GM18520 (cell line): ENCODE results near the gene DNASE2.

Experiments used
- ATAC-seq: cut with Tn5 transposase; IDR thresholded peaks from one replicate; pipeline ENCODE4 v1.9.1; 2021; ENCODE audit not compliant: unreplicated experiment

Gene DNASE2

GRCh38 chr19:12886969-12887747 is 5.9 kb upstream of the DNASE2 start, which contains the start of gene KLF1:
KLF1 (minus strand) TSS chr19:12887201; CDS start chr19:12887140, 61 bp downstream.
- ATAC-seq, result no peak

- no peak for ATAC-seq
These were observed 5.4 kb upstream of the DNASE2 start for GRCh38 chr19:12886651-12886968.

GRCh38 chr19:12885749-12886650 is 4.8 kb upstream of the DNASE2 start:
- no peak for ATAC-seq

- no peak for ATAC-seq
These were observed 3.9 kb upstream of the DNASE2 start for GRCh38 chr19:12884926-12885748.

GRCh38 chr19:12884627-12884925 is 3.3 kb upstream of the DNASE2 start:
- no peak for ATAC-seq

GRCh38 chr19:12884202-12884601 is 3.0 kb upstream of the DNASE2 start:
- no peak for ATAC-seq

GRCh38 chr19:12882589-12882988 is 1.3 kb upstream of the DNASE2 start:
- no peak for ATAC-seq

GRCh38 chr19:12880551-12881171 is 588 bp downstream of the DNASE2 start:
- ATAC-seq, result no peak

- ATAC-seq, result no peak
These were observed 6.2 kb downstream of the DNASE2 start for GRCh38 chr19:12875086-12875485.

GRCh38 chr19:12873891-12874745 is 7.1 kb downstream of the DNASE2 start:
- ATAC-seq, result no peak

- no peak for ATAC-seq
These were observed 8.0 kb downstream of the DNASE2 start for GRCh38 chr19:12872941-12873890.

- no peak for ATAC-seq
These were observed 9.0 kb downstream of the DNASE2 start for GRCh38 chr19:12872255-12872654.

GRCh38 chr19:12871681-12872080 is 9.6 kb downstream of the DNASE2 start:
- ATAC-seq, result no peak

GRCh38 chr19:12868540-12869112 is 12.6 kb downstream of the DNASE2 start:
- ATAC-seq, result no peak

GRCh38 chr19:12867120-12868099 is 13.8 kb downstream of the DNASE2 start:
- ATAC-seq, result no peak

- ATAC-seq, result no peak
These were observed 14.7 kb downstream of the DNASE2 start for GRCh38 chr19:12866416-12867119.
